ENCODE measurements around the gene MUC3A.
"Not testable (repeated sequence)": the region's sequence is repeated elsewhere in the genome, so short reads cannot be mapped to it uniquely, and the experiment has no call there.

The MUC3A gene, protein sequence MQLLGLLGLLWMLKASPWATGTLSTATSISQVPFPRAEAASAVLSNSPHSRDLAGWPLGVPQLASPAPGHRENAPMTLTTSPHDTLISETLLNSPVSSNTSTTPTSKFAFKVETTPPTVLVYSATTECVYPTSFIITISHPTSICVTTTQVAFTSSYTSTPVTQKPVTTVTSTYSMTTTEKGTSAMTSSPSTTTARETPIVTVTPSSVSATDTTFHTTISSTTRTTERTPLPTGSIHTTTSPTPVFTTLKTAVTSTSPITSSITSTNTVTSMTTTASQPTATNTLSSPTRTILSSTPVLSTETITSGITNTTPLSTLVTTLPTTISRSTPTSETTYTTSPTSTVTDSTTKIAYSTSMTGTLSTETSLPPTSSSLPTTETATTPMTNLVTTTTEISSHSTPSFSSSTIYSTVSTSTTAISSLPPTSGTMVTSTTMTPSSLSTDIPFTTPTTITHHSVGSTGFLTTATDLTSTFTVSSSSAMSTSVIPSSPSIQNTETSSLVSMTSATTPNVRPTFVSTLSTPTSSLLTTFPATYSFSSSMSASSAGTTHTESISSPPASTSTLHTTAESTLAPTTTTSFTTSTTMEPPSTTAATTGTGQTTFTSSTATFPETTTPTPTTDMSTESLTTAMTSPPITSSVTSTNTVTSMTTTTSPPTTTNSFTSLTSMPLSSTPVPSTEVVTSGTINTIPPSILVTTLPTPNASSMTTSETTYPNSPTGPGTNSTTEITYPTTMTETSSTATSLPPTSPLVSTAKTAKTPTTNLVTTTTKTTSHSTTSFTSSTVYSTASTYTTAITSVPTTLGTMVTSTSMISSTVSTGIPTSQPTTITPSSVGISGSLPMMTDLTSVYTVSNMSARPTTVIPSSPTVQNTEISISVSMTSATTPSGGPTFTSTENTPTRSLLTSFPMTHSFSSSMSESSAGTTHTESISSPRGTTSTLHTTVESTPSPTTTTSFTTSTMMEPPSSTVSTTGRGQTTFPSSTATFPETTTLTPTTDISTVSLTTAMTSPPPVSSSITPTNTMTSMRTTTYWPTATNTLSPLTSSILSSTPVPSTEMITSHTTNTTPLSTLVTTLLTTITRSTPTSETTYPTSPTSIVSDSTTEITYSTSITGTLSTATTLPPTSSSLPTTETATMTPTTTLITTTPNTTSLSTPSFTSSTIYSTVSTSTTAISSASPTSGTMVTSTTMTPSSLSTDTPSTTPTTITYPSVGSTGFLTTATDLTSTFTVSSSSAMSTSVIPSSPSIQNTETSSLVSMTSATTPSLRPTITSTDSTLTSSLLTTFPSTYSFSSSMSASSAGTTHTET (N-terminal part only)

DNA sequence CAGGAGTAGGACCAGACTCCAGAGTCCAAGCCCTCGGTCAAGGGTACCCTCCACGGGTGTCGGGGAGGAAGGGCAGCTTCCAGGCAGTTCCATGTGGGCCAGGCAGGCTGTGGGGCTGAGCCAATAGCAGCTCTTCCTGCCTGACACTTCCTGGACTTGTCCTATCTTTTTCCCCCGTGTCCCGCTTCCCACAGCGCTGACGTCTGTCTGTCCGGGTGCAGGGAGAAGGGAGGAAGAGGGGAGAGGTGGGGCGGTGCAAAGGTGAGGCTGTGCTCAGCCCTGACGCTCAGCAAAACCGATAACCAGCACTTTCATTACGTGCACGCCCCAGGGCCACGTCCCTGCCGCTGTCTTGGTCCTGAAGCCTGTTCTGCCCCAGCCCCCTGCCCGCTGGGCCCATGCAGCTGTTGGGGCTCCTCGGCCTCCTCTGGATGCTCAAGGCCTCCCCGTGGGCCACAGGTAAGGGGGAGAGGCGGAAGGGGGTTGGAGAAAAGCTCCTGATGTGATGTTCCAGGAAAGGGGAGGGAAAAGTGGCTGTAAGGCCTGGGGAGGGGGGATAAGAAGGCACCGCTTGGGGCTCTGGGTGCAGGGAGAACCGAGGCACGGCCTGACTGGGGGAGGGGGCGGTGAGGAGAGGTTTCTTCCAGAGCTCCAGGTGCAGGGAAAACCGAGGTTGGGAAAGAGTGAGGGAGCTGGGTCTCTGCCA lies at the start of gene MUC3A:
TSS of gene MUC3A (plus strand) at position 308 of the 706 bp plus-strand sequence. CDS start at position 399, 91 bp downstream.
- no peak for DNase-seq

DNA sequence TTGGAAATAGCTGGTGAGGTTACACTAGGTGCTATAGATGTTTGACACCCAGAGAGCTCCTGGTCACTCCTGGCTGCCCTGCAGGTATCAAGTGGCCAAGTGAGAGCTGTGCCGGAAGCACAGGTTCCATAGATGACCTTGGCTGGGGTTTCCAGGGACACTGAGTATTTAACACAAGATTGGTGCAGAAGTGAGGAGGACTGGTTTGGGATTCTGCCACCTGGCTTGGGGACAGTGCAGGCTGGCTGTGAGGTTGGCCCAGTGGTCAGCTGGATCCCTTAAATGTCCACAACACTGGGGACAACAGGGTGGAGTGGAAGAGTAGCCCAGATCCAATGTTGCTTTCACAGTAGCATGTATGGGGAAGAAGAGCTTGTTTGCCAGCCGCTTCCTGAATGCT lies 48.4 kb upstream of the MUC3A start:
- no peak for DNase-seq

DNA sequence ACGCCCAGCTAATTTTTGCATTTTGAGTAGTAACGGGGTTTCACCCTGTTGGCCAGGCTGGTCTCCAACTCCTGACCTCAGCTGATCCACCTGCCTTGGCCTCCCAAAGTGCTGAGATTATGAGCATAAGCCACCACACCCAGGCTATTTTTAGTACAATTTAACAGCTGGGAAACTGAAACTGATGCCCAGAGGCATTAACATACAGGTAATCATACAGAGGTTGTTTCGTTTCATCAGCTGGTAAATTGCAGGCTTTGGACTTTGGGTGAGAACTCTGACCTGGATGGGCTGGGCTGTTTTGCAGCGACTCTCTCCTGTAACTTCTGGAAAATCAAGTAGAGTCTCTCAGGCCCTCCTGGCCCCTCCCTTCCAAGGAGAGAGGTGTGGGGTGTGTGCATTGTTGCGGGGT lies 47.4 kb upstream of the MUC3A start:
- DNase-seq, result no peak

DNA sequence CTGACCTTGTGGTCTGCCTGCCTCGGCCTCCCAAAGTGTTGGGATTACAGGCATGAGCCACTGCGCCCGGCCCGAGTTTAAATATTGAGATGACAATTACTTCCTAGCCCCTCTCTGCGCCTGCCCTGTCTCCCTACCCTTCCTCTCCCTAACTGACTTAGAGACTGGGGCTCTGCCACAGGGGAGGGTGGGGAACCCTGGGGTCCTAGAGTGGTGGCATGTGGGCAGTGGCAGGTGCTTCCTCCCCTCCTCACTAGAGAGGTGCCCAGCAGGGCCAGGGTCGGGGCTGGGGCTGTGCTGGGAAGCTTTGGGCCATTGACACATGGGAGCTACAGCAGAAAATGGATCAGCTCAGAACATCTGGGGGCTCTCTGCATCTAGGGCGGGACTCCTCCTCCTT lies 46.7 kb upstream of the MUC3A start:
- no peak for DNase-seq

DNA sequence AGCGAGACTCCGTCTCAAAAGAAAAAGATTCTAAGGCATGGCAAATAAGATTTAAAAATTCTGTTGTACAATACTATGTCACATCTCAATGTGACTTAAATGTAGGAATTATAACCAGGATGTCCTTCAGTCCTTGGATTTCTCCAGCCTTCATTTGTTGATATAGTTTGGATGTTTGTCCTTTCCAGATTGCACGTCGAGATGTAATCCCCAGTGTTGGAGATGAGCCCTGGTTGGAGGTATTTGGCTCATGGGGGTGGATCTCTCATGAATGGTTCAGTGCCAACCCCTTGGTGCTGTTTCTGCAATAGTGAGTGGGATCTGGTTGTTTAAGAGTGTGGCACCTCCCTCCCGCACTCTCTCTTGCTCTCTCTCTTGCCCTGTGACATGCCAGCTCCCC lies 40.8 kb upstream of the MUC3A start:
- no peak for DNase-seq

DNA sequence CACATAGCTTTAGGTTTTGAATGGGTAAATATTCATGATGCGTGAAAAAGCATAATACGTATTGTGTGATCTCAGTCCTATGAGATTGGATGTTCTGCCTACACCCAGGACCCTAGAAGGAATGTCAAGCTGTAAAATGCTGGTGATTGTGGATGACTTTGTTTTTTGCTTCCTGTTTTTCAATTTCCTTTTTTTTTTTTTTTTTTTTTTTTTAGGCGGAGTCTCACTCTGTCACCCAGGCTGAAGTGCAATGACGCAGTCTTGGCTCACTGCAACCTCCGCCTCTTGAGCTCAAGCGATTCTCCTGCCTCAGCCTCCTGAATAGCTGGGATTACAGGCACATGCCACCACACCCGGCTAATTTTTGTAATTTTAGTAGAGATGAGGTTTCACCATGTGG lies 38.9 kb upstream of the MUC3A start:
- DNase-seq, result not testable (repeated sequence)

DNA sequence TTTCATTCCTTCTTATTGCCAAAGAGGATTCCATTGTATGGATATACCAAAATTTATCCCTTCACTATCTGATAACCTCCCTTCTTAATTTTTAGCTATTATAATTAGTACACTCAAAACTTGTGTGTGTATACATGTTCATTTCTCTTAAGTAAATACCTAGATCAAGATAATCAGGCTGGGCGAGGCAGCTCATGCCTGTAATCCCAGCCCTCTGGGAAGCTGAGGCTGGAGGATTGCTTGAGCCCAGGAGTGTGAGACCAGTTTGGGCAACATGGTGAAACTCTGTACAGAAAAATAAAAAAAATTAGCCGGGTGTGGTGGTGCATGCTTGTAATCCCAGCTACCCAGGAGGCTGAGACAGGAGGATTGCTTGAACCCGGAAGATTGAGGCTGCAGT lies 37.9 kb upstream of the MUC3A start:
- no peak for DNase-seq

DNA sequence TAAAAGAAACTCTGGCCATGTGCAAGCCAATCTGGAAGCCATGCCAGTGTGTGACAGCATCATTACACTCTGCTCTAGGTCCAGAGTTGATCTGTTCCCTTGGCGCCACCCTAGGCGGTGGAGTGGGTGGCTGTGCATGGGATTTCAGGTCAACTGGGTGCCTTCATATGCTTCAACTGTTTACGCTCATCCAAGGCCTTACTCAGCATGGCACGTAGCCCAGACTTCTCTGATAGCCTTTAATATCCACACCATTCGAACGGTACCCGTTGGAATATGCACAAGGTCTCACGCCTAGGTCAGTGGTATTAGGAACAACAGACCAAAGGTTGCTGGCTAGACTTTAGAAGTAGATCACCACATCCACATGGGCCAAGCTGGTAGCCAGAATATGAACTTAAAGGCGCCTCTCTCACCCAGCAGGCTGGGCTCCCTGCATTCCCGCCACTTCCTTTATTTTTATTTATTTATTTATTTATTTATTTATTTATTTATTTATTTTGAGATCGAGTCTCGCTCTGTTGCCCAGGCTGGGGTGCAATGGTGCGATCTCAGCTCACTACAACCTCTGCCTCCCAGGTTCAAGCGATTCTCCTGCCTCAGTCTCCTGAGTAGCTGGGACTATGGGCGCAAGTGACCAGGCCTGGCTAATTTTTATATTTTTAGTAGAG lies 35.0 kb upstream of the MUC3A start:
- DNase-seq, result no peak

DNA sequence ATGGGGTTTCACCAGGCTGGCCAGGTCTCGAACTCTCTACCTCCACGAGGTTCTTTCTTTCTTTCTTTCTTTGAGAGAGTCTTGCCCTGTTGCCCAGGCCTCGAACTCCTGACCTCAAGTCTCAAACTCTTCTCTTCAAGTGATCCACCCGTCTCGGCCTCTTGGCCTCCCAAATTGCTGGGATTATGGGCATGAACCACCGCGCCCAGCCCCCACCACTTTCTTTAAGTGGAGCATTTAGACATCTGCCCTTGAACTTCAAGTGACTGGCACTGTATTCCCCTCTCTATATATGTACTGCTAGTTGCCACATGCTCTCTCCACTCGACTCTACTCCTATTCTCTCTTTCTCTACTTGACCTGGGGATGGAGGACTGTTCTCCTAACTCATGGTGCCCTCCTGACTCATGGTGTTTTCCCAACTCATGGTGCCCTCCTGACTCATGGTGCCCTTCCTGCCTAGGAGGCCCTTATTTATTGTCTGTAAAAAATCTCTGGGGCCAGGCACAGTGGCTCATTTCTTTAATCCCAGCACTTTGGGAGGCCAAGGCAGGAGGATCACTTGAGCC lies 34.4 kb upstream of the MUC3A start:
- no peak for DNase-seq

DNA sequence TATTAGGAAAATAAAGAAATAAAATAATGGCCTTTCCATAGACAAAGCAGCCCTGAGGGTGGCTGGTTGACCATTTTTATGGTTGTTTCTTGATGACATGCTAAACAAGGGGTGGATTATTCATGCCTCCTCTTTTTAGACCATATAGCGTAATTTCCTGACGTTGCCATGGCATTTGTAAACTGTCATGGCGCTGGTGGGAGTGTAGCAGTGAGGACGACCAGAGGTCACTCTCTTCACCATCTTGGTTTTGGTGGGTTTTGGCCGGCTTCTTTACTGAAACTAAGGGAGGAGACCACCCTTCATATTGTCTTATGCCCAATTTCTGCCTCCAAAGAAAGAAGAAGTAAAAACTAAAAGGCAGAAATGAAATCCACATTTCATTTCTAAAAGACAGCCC lies 30.0 kb upstream of the MUC3A start:
- not testable (repeated sequence) for DNase-seq

DNA sequence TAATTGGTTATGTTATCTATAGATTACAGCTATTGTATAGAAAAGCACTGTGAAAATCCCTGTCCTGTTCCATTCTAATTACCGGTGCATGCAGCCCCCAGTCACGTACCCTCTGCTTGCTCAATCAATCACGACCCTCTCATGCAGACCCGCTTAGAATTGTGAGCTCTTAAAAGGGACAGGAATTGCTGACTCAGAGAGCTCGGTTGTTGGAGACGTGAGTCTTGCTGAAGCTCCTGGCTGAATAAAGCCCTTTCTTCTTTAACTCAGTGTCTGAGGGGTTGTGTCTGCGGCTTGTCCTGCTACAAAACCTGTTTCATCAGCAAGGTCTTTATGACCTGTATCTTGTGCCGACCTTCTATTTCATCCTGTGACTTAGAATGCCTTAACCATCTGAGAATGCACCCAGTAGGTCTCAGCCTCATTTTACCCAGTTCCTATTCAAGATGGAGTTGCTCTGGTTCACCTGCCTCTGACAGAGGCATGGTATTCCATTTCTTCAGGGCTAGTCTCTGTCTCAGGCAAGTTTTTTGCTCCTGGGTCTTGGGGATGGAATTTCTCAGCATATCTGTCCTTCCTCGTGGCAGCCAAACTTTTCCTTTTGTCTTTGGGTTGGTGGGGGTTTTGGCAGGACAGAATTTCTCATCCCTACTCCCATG lies 29.4 kb upstream of the MUC3A start:
- not testable (repeated sequence) for DNase-seq

DNA sequence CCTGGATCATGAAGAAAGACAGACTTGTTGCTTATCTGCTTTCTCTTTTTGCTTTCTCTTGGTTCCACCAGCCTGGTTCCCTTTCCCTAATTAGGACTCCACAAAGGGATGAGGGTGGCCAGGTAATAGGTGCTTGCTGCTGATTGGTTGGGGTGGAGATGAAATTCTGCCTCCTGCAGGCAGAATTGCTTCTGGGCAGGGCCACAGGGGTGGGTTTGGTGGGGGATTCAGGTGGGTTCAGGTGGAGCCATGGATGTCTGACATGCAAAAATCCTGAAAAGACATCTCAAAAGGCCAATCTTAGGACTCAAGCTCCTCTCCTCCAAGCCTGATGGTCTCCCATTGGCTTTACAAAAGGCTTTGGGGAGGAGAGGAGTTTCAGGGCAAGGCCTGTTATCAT lies 28.3 kb upstream of the MUC3A start:
- no peak for DNase-seq

DNA sequence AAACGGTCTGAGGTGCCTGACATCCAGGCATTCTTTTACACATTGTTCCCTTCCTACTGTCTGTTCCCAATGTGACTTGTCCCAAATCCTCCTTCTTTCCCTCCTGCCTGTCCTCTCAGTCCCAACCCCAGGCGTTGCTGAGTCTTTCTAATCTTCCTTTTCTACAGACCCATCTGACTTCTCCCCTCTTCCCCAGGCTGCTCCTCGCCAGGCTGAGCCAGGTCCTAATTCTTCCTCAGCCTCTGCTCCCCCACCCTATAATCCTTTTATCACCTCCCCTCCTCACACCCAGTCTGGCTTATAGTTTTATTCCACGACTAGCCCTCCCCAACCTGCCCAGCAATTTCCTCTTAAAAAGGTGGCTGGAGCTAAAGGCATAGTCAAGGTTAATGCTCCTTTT lies 25.7 kb upstream of the MUC3A start:
- not testable (repeated sequence) for DNase-seq

DNA sequence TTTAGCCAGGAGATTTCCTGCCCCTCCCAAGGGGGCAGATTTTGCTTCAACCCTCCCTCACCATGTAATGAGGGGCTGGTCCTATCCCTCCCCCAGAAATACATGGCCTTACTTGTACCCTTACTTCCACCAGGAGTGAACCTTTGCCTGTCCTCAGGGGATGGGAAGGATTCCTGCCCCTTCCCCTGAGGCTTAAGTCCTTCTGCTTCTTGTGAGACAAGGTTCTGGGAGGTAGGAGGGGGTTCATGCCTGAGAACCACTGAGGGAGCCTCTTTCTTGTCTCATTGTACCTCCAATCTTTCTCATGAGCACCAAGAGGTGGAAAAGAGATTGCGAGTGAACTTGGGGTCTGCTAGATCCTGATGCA lies 19.5 kb upstream of the MUC3A start:
- DNase-seq, result no peak

DNA sequence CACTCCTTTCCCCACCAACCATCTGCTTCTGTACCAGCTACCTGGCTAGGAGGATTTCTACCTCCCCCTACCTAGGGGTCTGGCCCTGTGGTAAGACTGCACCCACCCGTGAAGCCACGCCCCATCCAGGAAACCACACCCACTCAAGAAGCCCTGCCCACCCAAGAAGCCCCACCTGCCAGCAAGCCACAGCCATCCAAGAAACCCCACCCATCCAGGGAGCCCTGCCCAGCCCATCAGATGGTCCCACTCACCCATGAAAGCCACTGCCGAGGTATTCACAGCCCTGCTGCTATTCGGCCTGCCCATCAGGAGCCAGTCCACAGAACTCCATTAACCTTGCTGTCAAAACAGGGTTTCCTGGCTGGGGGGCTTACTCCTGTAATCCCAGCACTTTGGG lies 15.6 kb upstream of the MUC3A start:
- no peak for DNase-seq

DNA sequence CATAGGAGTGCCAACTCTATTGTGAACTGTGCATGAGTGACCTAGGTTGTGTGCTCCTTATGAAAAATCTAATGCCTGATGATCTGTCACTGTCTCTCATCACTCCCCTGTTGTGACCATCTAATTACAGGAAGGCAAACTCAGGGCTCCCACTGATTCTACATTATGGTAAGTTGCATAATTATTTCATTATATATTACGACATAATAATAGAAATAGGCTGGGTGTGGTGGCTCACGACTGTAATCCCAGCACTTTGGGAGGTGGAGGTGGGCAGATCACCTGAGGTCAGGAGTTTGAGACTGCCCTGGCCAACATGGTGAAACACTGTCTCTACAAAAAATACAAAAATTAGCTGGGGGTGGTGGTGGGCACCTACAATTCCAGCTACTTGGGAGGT lies 14.0 kb upstream of the MUC3A start:
- DNase-seq, result not testable (repeated sequence)

DNA sequence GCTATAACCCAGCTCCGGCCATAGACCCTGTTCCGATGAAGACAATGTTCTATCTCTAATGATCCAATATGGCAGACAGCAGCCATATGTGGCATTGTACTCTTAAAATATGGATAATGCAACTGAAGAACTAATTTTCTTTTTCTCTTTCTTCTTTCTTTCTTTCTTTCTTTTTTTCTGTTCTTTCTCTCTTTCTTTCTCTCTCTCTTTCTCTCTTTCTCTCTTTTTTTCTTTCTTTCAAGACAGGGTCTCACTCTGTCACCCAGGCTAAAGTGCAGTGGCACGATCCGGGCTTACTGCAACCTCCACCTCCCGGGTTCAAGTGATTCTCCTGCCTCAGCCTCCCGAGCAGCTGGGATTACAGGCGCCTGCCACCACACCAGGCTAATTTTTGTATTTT lies 13.2 kb upstream of the MUC3A start:
- DNase-seq, result not testable (repeated sequence)

DNA sequence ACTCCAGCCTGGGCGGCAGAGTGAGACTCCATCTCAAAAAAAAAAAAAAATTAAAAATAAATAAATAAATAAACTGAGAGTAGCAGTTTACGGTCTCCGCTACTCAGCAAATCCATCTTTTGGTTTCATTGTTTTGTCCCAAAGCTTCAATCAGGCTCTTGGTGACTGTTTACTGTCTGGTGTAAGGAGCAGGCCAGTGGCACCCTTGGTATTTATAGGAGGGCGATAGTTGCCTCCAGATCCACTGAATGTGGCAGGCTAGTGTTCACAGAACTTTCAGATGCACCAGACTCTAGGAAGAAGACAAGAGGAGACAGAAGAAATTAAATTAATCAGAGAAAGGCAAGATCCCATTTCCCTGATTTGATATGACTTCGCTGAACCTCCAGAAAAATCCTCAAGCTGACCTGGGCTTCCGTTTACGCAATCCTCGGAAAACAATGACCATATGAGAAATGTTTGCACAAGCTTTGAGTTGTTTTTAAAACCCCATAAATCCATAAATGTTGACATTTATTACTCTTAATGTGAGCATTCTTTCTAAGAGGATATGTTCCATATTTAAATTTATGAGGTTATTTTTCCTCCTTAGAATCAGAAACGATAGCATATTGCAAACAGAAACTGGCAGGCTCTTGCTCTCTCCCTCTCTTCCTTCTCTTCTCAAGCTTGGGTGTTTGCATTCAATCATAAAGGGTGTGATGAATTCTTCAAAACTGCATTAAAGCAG lies 7.1 kb upstream of the MUC3A start:
- DNase-seq, result no peak

DNA sequence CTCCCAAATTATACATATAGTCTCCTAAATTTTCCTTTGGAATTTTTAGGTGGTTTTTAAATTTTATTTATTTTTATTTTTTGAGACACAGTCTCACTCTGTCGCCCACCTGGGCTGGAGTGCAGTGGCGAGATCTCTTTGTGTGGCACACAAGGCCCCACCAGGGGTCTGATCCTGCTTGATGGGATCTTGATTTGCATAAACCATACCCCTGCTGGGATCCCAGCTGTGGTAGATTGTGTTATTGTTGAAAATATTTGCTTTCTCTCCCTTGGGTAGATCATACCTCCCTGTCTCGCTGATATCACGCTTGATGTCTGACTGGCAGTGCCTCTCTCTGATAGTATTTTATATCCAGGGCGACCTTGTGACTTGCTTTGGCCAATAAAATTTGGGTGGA lies 5.6 kb upstream of the MUC3A start:
- no peak for DNase-seq

DNA sequence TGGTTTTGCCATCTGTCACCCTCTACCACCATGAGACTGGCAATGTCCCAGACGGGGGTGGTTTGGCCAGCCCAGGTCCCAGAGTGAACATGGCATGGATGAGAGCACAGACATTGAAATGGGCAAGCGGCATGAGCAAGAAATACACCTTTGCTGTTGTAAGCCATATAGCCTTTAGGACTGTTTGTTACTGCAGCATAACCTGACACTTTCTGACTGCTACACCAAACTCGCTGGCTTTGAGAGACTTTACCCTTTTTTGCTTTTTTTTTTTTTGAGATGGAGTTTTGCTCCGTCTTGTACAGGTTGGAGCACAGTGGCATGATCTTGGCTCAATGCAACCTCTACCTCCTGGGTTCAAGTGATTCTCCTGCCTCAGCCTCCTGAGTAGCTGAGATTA lies 5.2 kb upstream of the MUC3A start:
- DNase-seq, result no peak
